Spinal cord (tissue), 10 donors: ENCODE measurements around the gene RNF40. TPM values are rescaled to one million over a fixed set of nuclear protein-coding genes. Genes with fewer than 3 reads are reported as not detected.

Experiments
- DNase-seq, 6 donors: peaks; one replicate each; pipeline versions ENCODE4 v3.0.0 to v3.0.0-alpha.2; 2013 to 2015; ENCODE audit warnings: low spot score in 6 of 6, low read depth in 4 of 6
- H3K27ac ChIP-seq: one replicate; pipeline ENCODE4 v1.5.1; 2013; ENCODE audit warnings: low read depth, low read length, control low read depth
- H3K27me3 ChIP-seq: one replicate; pipeline ENCODE4 v1.6.1; 2013; ENCODE audit warnings: low read length; ENCODE audit not compliant: control insufficient read depth, insufficient read depth
- H3K36me3 ChIP-seq: one replicate; pipeline ENCODE4 v1.6.1; 2013; ENCODE audit warnings: low read length; ENCODE audit not compliant: control insufficient read depth, insufficient read depth
- H3K4me1 ChIP-seq: one replicate; pipeline ENCODE4 v1.6.1; 2013; ENCODE audit warnings: low read length; ENCODE audit not compliant: control insufficient read depth, insufficient read depth
- H3K4me3 ChIP-seq: one replicate; pipeline ENCODE4 v1.5.1; 2013; ENCODE audit warnings: low read depth, low read length, control low read depth
- H3K9me3 ChIP-seq: one replicate; pipeline ENCODE4 v1.6.1; 2013; ENCODE audit warnings: low read length; ENCODE audit not compliant: control insufficient read depth, insufficient read depth
- WGBS: methylation state at CpG from one replicate; pipeline ENCODE4 v1.1.5; 2013; ENCODE audit warnings: missing lambda C conversion rate; ENCODE audit not compliant: insufficient coverage; 5-methylcytosine and 5-hydroxymethylcytosine counted together
- polyA plus RNA-seq, 2 donors: library from polyadenylated mRNA; unstranded; fragments of 120-200 nt; gene quantifications; one replicate each; pipeline ENCODE4 v1.2.1, GENCODE V29; 2013; ENCODE audit not compliant: insufficient read length in 2 of 2
- total RNA-seq, 2 donors: library from RNA; depleted of rRNA in 1 of 2; stranded (reverse); fragments of 120-200 nt in 1 of 2; fragments of >200 nt in 1 of 2; gene quantifications; one replicate each; pipeline versions ENCODE4 v1.2.3 to v1.2.4, GENCODE V29; 2013 to 2014
- donor health status: healthy.

Gene RNF40
- total and polyA plus RNA-seq, 4 donors = 70.7 to 132 (median 115) TPM

GRCh38 chr16:30768583-30769181 is 6.6 kb downstream of the RNF40 start:
- no peak for DNase-seq
- Histone ChIP-seq H3K36me3 (peaks cover 99% of the 10 kb centered on the region), H3K27me3 (no peaks in the 10 kb centered on the region), H3K9me3 (no peaks in the 10 kb centered on the region), H3K4me1 (peaks cover 4% of the 10 kb centered on the region), H3K27ac (no peak overlapping the region), H3K4me3 (no peak overlapping the region)
- 98% methylated on average over 20 of the region's 23 CpGs for whole genome bisulfite sequencing

GRCh38 chr16:30769379-30770089 is 7.4 kb downstream of the RNF40 start:
- Histone ChIP-seq H3K36me3 (peaks cover 99% of the 10 kb centered on the region), H3K27me3 (no peaks in the 10 kb centered on the region), H3K9me3 (no peaks in the 10 kb centered on the region), H3K4me1 (peaks cover 4% of the 10 kb centered on the region), H3K4me3 (no peak overlapping the region), H3K27ac (no peak overlapping the region)
- no peak for DNase-seq
- WGBS = 99% methylated on average over 12 of the region's 17 CpGs

GRCh38 chr16:30771726-30772125 is 9.6 kb downstream of the RNF40 start:
- H3K4me1 ChIP-seq = peaks cover 22% of the 10 kb centered on the region
- peaks cover 84% of the 10 kb centered on the region for H3K36me3 ChIP-seq
- WGBS = 96% methylated on average over 13 of the region's 14 CpGs
- no peaks in the 10 kb centered on the region for H3K9me3 ChIP-seq
- no peak overlapping the region for H3K4me3 ChIP-seq
- H3K27ac ChIP-seq = no peak overlapping the region
- H3K27me3 ChIP-seq = no peaks in the 10 kb centered on the region
- no peak for DNase-seq

GRCh38 chr16:30773826-30774225 is 11.7 kb downstream of the RNF40 start:
- WGBS = 92% methylated on average over 14 of the region's 14 CpGs
- Histone ChIP-seq H3K27ac (no peak overlapping the region), H3K27me3 (no peaks in the 10 kb centered on the region), H3K4me1 (peaks cover 32% of the 10 kb centered on the region), H3K9me3 (no peaks in the 10 kb centered on the region), H3K36me3 (peaks cover 78% of the 10 kb centered on the region), H3K4me3 (no peak overlapping the region)
- DNase-seq = no peak

- H3K9me3 ChIP-seq = no peaks in the 10 kb centered on the region
- peaks cover 77% of the 10 kb centered on the region for H3K36me3 ChIP-seq
- 64% methylated on average over 8 of the region's 8 CpGs for WGBS
- H3K27me3 ChIP-seq = no peaks in the 10 kb centered on the region
- peak overlapping the region; percentile 62 for H3K4me3 ChIP-seq
- peak in 1 of 6 donors; percentile 24 for DNase-seq
- H3K4me1 ChIP-seq = peaks cover 32% of the 10 kb centered on the region
- H3K27ac ChIP-seq = peak overlapping the region; percentile 47
Measured at GRCh38 chr16:30774367-30775130, 12.4 kb downstream of the RNF40 start.

- peaks cover 76% of the 10 kb centered on the region for H3K36me3 ChIP-seq
- H3K9me3 ChIP-seq = no peaks in the 10 kb centered on the region
- H3K4me1 ChIP-seq = peaks cover 32% of the 10 kb centered on the region
- peak overlapping the region; percentile 47 for H3K27ac ChIP-seq
- H3K4me3 ChIP-seq = peak overlapping the region; percentile 62
- 7% methylated on average over 15 of the region's 15 CpGs for WGBS
- DNase-seq = no peak
- H3K27me3 ChIP-seq = no peaks in the 10 kb centered on the region
Measured at GRCh38 chr16:30775131-30775391, 12.9 kb downstream of the RNF40 start.

GRCh38 chr16:30775392-30776188 is 13.5 kb downstream of the RNF40 start:
- Histone ChIP-seq H3K4me3 (peak overlapping the region; percentile 62), H3K9me3 (no peaks in the 10 kb centered on the region), H3K36me3 (peaks cover 72% of the 10 kb centered on the region), H3K27me3 (no peaks in the 10 kb centered on the region), H3K4me1 (peaks cover 32% of the 10 kb centered on the region), H3K27ac (peak overlapping the region; percentile 75)
- WGBS = under 1% methylated on average over 81 of the region's 81 CpGs
- peak; percentile 75 to 96 (median 82) for DNase-seq

- Histone ChIP-seq H3K9me3 (no peaks in the 10 kb centered on the region), H3K36me3 (peaks cover 68% of the 10 kb centered on the region), H3K27ac (no peak overlapping the region), H3K4me3 (no peak overlapping the region), H3K27me3 (no peaks in the 10 kb centered on the region), H3K4me1 (peaks cover 32% of the 10 kb centered on the region)
- WGBS = 88% methylated on average over 5 of the region's 7 CpGs
- DNase-seq = peak in 1 of 6 donors; percentile 1
Measured at GRCh38 chr16:30777591-30778297, 15.6 kb downstream of the RNF40 start.
